Parathyroid adenoma (tissue), 2 donors: ENCODE measurements around the gene ACVR1C.

Experiments used
- H2AFZ ChIP-seq: fragments of 300-600 bp; sonication (generic); one replicate; pipeline ENCODE4 v1.7.0; 2017; ENCODE audit warnings: antibody characterized with exemption, mild to moderate bottlenecking
- H3K27ac ChIP-seq: fragments of 300-600 bp; sonication (generic); one replicate; pipeline ENCODE4 v1.7.0; 2017
- H3K27me3 ChIP-seq: fragments of 300-600 bp; sonication (generic); one replicate; pipeline ENCODE4 v1.7.0; 2017; ENCODE audit warnings: low read length; ENCODE audit not compliant: control insufficient read depth, insufficient read depth
- H3K36me3 ChIP-seq: fragments of 300-600 bp; sonication (generic); one replicate; pipeline ENCODE4 v1.7.0; 2017; ENCODE audit warnings: low read length; ENCODE audit not compliant: control insufficient read depth, insufficient read depth
- H3K4me1 ChIP-seq: fragments of 300-600 bp; sonication (generic); one replicate; pipeline ENCODE4 v1.7.0; 2017; ENCODE audit warnings: control low read depth
- H3K4me2 ChIP-seq: fragments of 300-600 bp; sonication (generic); one replicate; pipeline ENCODE4 v1.7.0; 2017; ENCODE audit warnings: low read length
- H3K4me3 ChIP-seq: fragments of 300-600 bp; sonication (generic); one replicate; pipeline ENCODE4 v1.7.0; 2017; ENCODE audit warnings: low read depth, low read length
- H3K79me2 ChIP-seq: fragments of 300-600 bp; sonication (generic); one replicate; pipeline ENCODE4 v1.7.0; 2017; ENCODE audit warnings: control low read depth
- H3K9ac ChIP-seq: fragments of 300-600 bp; sonication (generic); one replicate; pipeline ENCODE4 v1.7.0; 2017; ENCODE audit warnings: mild to moderate bottlenecking
- H3K9me3 ChIP-seq: fragments of 300-600 bp; sonication (generic); one replicate; pipeline ENCODE4 v1.7.0; 2017; ENCODE audit warnings: low read length; ENCODE audit not compliant: control insufficient read depth
- TF ChIP-seq, protein P1 (sequence below): fragments of 300-600 bp; sonication (generic); IDR thresholded peaks from one replicate; pipeline ENCODE4 v1.7.0; 2017; ENCODE audit warnings: antibody characterized with exemption, mild to moderate bottlenecking
- donor health status: primary hyperparathyroidism.

ACVR1C gene

DNA sequence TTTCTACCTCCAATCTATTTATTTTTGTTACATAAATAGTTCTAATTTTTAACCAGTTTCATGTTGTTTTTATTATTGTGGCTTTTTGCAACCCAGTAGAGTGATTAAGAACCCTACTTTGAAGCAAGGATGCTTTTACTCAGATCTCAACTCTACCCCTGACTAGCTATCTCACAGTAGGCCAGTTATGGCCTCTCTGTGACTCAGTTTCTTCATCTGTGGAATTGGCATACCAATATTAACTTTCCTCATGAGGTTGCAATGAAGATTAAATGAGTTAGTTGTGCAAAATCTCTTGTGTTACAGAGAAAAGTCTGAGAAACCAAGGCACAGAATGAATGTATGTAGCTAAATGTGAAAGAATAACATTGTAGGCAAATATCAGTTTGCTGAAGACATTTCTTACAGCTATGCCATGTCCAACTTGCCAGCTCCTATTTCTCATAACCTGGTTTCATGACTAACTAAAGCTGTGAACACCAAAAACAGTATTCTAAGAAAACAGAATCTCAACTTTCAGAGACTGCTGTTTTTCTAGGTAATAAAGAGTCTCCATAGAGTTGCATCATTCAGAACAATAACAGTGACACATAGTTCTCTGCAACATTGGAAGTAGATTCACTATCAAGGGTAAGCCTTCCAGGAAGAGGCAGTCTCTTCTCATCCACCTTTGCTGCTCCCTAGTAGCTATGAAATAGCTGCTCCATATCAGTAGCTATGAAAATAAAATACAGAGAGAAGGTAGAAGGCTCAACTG, 151.5 kb downstream of the ACVR1C start:
- TF ChIP-seq, protein P1, sequence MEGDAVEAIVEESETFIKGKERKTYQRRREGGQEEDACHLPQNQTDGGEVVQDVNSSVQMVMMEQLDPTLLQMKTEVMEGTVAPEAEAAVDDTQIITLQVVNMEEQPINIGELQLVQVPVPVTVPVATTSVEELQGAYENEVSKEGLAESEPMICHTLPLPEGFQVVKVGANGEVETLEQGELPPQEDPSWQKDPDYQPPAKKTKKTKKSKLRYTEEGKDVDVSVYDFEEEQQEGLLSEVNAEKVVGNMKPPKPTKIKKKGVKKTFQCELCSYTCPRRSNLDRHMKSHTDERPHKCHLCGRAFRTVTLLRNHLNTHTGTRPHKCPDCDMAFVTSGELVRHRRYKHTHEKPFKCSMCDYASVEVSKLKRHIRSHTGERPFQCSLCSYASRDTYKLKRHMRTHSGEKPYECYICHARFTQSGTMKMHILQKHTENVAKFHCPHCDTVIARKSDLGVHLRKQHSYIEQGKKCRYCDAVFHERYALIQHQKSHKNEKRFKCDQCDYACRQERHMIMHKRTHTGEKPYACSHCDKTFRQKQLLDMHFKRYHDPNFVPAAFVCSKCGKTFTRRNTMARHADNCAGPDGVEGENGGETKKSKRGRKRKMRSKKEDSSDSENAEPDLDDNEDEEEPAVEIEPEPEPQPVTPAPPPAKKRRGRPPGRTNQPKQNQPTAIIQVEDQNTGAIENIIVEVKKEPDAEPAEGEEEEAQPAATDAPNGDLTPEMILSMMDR = no peak
- Histone ChIP-seq H3K79me2 (no peaks in the 10 kb centered on the region), H3K4me3 (no peak overlapping the region), H3K27me3 (no peaks in the 10 kb centered on the region), H3K27ac (no peak overlapping the region), H3K9me3 (no peaks in the 10 kb centered on the region), H3K4me1 (no peaks in the 10 kb centered on the region), H3K36me3 (no peaks in the 10 kb centered on the region), H2AFZ (no peak overlapping the region), H3K4me2 (no peak overlapping the region), H3K9ac (no peak overlapping the region)
